Measurements from ENCODE around the gene NCOA7.
"Not testable (repeated sequence)": the region's sequence is repeated elsewhere in the genome, so short reads cannot be mapped to it uniquely, and the experiment has no call there.

The NCOA7 gene

DNA sequence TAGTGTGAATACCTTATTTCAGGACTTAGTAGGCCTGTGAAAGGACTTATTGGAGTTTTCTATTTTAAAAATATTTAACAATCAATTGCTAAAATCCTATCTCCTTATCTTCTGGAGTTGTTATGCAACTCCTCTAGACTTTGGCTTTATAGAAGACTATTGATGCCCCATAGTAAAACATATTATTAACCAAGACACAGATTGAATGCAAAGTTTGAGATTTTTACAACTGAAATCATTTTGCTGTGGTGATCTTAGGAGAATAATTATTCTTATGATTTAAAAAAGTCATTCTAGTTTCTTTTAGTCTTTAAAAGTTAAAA lies 36.9 kb upstream of the NCOA7 start:
- DNase-seq, result no peak

DNA sequence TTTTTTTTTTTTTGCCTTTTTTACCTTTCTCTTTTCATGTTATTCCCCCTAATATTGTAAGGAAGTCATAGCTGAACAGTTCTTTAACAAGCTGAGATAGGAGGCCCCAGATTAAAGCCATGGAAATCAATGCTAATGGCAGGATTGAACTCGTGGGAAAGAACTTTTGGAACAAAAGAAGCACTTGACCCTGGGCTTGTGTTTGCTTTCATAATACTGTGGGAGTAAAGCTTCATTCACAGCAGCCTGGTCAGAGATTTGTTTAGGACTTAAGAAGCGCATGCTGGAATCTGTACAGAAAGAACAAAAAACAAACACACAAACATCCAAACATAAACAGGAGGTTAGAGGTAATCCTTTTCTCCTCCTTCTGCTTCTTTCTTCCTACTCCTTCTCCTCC lies 36.2 kb upstream of the NCOA7 start:
- no peak for DNase-seq

DNA sequence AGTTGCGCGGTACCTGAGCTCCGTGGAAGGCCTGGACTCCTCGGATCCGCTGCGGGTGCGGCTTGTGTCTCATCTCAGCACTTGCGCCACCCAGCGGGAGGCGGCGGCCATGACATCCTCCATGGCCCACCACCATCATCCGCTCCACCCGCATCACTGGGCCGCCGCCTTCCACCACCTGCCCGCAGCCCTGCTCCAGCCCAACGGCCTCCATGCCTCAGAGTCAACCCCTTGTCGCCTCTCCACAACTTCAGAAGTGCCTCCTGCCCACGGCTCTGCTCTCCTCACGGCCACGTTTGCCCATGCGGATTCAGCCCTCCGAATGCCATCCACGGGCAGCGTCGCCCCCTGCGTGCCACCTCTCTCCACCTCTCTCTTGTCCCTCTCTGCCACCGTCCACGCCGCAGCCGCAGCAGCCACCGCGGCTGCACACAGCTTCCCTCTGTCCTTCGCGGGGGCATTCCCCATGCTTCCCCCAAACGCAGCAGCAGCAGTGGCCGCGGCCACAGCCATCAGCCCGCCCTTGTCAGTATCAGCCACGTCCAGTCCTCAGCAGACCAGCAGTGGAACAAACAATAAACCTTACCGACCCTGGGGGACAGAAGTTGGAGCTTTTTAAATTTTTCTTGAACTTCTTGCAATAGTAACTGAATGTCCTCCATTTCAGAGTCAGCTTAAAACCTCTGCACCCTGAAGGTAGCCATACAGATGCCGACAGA lies 31.4 kb upstream of the NCOA7 start:
- DNase-seq, result no peak

DNA sequence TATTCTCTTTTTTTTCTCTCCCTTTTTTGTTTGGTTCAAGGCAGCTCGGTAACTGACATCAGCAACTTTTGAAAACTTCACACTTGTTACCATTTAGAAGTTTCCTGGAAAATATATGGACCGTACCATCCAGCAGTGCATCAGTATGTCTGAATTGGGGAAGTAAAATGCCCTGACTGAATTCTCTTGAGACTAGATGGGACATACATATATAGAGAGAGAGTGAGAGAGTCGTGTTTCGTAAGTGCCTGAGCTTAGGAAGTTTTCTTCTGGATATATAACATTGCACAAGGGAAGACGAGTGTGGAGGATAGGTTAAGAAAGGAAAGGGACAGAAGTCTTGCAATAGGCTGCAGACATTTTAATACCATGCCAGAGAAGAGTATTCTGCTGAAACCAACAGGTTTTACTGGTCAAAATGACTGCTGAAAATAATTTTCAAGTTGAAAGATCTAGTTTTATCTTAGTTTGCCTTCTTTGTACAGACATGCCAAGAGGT lies 30.8 kb upstream of the NCOA7 start:
- no peak for DNase-seq

DNA sequence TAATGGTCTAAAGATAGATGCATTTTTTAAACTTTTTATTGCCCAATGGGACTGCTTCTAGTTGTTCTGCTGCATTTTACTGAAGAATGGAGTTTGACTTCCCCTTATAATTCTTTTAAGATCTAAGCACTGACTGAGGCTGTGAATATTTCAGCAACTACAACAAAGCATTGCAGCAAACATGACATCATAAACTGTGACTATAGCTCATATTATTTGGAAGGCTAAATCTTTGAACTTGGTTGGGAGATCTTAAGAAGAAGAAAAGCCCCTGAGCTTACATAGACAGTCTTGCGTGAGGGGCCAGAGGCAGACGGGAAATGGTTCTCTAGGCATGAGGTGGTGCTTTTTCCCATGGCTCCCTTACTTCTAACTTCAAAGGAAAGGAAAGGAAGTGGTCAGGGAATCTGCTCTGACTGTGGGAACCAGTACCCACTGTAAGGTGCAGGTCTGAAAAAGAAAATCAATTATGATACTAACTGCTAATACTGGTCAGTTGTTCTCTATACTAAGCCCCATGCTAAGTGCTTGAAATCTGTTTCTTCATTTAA lies 26.6 kb upstream of the NCOA7 start:
- no peak for DNase-seq

DNA sequence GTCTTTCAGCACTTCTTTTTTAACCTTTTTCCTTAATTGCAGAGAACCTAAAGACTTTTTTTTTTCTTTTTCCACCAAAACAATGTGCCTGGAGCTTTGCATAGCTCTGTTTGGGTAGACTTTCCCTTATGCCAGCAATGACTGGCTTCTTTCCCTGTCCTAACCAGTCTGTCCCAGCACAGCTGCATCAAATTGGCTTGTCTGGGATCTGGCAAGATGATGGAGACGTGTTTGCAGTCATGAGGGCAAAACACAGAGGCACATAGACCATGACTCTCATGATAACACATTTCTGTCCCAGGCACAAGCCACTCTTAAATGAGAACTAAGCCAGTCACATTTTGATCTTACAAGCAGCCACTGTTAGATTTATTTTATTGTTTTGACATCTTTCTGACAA lies 24.8 kb upstream of the NCOA7 start:
- no peak for DNase-seq

DNA sequence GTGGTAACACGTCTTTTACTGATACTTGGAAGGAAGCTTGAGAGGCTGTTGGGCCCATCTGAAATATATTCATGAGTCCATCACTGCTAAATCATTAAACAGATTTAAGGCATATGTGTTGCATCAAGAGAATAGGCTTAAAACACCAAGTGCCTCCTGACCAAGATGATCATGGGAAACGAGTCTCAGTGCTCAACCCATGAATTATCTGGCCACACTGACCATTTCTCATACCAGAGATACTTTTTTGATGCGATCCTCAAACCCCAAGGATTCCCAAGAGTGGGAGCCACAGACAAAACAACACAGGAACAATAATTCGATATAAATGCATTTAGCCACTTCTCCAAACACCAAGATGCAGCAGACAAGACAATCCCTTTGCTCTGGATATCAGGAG lies 24.1 kb upstream of the NCOA7 start:
- DNase-seq, result no peak

DNA sequence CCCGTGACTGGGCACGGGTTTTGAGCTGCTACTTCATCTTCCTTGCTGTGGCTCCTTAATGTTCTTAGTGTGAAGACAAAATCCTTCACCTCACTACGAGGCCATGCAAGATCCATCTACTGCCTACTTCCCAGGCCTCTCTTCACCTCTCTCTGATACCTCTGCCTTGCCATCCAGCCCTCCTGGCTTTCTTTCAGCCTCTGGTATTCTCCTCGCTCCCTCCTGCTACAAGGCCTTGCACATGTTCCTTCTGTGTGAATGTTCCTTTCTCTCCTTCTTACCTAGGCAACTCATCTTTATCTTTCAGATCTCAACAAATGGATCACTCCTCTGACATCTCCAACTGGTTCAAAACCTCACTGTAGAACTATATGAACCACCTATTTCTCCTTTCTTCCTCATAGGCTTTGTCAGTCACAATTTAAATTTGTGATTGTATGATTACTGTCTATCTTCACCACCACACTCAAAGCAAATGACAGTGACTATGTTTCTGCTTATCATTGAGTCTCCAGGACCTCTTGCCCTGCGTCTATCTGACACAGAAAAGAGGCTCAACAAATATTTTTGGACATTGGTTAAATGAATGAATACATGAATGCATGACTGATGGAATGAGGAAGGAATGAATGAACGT lies 21.5 kb upstream of the NCOA7 start:
- no peak for DNase-seq

DNA sequence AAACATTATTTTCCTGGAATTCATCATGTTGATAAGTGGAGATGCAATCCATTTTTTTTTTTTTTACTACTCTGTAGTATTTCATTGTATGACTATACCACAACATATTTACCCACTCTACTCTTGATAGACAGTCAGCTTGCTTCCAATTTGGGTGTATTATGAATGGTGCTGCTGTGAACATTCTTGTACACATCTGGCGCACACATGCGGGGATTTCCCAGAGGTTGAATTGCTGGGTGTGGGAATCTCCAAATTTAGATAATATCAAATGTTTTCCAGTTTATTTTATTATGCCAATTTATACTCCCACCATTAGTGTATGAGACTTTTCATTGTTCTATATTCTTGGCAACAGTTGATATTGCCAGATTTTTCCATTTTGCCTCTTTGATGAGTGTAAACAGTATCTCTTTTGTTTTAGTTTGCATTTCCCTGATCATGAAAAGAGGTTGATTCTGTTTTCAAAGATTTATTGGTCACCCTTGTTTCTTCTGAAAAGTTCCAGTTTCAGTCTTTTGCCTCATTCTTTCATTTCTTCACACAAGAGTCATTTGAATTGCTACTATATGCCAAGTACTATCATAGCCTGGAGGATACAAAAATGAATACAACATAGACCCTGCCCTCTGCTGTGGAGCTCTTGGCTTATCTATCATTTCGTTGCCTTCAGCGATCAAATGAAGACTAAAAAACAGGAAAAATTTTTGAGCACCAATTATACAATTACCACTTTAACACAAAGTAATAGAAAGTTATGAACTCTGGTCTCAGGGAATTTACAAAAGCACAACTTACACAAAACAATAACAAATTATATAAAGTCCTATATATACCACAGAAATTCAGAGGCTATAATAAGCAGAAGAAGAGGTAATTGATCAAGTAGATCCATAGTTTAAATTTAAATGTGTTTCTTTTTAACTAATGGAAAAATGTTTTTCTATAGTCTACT lies 17.1 kb upstream of the NCOA7 start:
- no peak for DNase-seq

DNA sequence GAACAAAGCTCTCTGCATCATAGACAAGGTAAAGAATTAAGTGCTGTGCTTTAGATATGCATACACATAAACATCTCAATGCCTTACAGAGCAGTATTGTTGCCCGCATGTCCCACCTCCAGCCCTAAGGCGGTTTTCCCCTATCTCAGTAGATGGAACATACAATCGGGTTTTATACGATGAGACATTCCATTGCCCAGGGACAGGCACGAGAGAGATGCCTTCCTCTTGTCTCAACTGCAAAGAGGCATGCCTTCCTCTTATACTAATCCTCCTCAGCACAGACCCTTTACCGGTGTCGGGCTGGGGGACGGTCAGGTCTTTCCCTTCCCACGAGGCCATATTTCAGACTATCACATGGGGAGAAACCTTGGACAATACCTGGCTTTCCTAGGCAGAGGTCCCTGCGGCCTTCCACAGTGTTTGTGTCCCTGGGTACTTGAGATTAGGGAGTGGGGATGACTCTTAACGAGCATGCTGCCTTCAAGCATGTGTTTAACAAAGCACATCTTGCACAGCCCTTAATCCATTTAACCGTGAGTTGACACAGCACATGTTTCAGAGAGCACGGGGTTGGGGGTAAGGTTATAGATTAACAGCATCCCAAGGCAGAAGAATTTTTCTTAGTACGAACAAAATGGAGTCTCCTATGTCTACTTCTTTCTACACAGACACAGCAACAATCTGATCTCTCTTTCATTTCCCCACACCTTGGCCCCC lies 14.5 kb upstream of the NCOA7 start:
- DNase-seq, result not testable (repeated sequence)

DNA sequence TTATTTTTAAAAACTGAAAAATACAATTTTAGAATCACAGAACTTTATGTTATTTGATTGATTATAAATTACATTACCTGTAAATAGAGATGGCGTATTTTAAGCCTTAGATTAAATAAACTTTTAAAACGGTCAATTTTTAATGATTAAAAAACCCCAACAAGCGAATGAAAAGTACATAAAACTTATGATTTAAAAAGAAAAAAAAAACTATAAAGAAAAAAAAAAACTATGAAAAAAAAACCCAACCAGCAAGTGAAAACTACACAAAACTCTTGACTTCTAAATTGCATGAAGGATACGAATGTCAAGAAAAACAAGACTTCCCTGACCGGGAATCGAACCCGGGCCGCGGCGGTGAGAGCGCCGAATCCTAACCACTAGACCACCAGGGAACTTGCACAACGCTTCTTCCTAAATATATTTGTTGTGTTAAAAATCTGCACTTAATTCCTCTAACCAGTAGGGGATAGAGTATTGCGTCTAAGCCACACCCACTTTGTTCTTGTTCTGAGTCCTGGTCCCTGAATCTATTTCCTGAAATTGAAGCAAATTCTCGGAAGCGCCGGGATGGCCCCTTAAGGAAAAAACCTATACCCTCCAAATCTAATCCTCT lies 10.7 kb upstream of the NCOA7 start:
- peak; percentile 100 for DNase-seq

DNA sequence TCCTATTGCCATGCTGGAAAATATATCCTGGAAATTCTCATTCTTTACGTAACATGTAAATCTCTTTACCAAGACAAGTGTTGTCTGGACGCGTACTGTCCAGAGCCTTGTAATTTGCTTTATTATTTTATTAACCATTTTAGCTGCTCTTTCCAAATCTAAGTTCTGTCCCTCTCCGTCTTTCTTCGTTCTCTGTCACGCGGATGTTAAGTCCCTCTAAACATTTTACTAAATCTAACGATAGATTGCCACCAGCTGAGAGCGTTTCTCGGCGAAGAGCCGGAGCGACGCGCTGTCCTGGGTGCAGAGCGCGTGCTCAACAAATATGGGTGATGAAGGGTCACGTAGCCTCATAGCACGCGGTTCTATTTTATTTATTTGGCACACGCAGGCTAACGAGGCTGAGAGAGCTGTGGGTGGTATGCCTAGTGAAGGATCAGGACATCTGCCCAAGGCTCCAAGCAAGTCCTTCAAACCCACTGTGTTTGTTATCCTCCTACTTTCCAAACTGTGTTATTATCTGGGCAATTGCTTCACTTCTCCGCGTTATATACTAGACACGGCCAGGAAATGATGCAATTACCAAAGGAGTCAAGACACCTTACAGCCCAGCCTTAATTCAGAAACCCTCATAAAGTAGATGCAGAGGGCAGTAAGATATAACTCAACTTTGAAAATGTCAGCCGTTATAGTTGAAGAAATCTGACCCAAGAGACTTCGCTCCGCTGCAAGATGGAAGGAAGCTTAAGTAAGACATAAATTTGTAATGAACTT lies 10.0 kb upstream of the NCOA7 start:
- peak; percentile 97 for DNase-seq

DNA sequence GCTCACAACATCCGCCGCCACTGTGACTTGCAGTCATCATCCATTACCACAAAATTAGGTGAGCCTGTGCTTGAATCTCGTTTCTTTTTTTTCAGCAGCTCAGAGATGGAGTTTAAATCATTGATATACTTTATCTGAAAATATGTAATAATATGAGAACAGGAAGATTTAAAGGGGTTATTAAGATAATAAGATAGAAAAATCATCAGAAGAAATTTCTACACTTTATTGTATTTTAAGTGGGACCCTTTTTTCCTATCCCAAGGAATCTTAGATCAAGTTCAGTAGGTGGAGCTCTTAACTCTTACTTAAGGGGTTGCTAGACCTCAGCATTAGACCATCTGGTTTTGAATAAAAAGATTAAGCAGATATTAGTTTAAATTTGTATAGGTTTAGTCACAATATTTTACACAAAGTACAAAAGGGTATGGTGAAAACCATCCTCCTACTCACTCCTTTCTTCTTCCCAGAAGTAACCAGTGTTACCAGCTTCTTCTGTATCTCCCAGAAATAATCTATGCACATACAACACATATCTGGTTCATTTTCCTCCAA lies 9.4 kb upstream of the NCOA7 start:
- no peak for DNase-seq

DNA sequence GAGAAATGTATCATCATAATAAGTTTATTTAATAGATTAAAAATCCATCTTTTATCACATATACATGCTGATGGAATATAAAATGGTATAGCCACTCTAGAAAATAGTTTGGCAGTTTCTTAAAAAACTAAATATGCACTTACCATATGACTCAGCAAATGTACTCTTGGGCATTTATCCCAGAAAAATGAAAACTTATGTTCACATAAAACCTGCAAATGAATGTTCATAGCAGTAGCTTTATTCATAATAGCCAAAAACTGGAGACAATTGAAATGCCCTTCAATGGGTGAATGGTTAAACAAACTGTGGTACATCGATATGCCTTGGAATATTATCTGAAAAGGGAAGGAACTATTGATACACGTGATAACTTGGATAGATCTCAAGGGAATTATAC lies 6.4 kb upstream of the NCOA7 start:
- no peak for DNase-seq

DNA sequence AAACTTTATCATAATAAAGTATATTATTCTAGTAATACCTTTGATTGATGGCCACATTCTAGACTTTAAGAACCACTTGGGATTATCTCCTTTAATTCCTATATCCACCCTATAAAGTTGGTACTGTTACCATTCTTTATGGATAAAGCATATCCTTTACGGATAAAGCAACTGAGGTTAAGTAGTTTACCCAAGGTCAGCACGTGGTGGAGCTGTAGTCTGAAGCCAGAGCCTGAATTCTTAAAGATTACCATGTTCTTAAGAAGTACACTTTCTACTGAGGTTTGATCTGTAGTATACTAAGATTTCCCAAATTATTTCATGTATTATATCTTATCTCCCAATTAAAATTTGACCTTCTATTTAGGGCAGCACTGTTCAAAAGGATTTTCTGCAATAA lies 3.0 kb upstream of the NCOA7 start:
- no peak for DNase-seq

DNA sequence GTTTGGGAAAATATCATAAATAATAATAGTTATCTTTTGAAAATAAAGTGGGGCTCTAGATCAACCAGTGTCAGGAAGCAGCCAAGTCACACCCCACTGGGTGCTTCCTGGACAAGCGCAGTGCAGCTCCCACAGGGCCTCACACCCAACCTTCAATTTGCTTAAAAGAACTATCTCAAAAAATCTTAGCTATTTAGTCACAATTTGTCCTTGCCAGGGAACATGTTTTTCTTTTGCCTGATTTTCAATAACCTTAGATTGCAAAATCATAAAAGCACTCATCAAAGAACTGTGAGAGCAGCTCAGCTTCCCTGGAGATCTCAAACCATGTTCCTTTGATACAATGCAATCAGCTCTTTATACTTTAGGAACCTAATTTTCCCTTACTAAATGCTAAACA lies 1.6 kb upstream of the NCOA7 start:
- DNase-seq, result no peak

DNA sequence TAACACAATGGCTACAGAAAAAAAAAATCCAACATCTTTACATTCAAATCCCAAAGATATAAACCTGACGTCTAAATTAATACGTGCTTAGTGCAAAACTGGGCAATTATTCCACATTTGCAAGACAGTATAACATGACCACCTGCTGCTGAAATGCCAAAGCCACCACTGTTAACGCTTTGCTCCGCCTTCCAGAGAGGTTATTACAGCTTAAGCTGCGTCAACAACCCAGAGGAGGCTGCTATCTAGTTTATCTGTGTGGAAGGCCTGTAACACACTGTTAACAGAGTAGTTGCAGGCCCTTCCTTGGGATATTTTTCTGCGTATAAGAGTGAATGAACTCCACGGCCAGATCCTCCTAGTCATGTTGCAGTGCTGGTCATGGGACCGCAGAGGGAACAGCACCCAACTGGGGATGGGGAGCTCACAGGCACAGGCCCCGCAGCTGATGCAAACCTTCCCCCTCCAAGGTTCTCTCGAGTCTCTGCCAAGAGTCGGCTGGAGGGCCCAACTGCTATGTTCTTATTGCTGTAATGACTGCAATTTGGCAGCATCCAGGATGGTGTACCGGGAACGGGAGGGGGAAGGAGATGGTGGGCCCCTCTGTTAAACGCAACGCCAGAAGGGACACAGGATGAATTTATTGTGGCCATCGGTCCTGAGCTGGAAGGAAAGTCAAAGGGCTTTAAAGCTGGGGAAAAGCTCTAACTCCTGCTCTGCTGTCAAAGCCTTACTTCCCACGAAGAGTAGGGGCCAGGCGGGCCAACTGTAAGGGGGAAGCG lies 993 bp upstream of the NCOA7 start:
- peak; percentile 90 for DNase-seq

DNA sequence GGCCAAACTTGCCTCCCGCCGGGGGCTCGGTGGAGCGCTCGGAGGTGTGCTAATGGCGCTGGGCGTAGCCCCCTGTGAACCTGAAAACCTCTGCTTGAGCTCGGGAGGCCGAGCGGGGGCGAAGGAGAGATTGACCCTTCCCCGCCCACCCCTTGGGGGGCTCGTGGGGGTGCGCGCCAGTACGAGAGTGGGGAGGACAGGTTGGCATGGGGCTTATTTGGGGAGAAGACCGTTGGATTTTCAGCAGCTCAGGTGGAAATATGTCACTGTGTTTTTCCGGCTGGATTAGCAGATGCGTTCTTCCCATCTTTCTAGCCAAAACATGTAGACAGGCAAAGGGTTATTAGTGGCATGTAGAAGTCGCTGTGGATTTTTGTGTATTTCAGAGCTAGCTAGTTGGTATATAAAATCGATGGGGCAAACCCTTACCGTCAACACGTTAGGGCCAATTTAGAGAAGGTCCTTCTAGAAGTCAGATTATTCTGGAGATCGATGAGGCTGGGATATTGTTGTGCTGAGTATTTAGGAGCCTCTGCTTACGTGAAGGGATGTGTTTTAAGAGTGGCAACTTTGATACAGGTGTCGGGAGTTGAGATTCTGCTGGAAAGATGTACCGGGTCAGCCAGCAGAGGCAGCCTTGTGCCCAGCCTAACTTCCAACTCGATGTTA lies 525 bp downstream of the NCOA7 start:
- DNase-seq, result peak; percentile 60

DNA sequence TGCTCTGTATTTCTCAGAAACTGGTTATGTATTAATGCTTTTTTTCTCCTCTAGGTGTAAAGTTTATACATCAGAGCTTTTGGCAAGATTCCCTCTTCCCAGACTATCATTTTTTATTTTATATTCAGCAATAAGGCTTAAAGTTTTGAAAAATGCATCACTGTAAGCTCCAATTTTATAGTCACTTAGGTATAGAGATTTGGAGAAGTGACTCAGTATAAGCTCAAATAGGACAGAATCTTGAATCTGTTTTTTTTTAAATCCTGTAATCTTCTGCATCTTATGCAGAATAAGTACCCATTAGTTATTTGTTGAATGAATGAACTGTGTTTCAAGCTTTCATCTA lies 1.0 kb downstream of the NCOA7 start:
- no peak for DNase-seq

DNA sequence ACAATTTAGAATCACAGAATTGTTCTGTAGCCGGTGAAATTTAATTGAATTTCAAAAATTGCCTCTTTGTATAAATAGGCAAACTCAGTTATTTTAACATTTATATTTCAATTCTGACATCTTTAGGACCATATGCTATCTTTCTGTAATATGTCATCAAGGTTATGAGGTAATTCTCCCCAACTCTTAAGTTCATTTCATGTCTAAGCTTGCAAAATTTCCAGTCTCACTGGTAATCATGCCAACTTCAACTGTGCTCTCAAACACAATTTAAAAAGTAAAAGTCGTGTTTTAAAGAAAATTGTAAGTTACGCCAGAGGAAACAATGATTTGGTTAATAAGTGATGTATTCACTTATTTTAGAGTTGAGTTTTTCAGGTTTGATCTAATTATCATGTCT lies 1.4 kb downstream of the NCOA7 start:
- DNase-seq, result no peak
